Epithelial cell of esophagus (primary cell): ENCODE data around the gene POLR3GL.
A peak's percentile ranks its signal among the peaks of the same experiment; 100 is the strongest.
"Not testable (repeated sequence)": the region's sequence is repeated elsewhere in the genome, so short reads cannot be mapped to it uniquely, and the experiment has no call there.

Experiments used
- DNase-seq: peaks from one replicate; pipeline ENCODE4 v3.0.0; 2010; ENCODE audit warnings: low read depth
- H3K4me3 ChIP-seq: 2 replicates; pipeline ENCODE4 v1.5.1; 2011; ENCODE audit warnings: mild to moderate bottlenecking, low read length, control low read depth
- CTCF ChIP-seq: IDR thresholded peaks from 2 replicates; pipeline ENCODE4 v1.5.1; 2011; ENCODE audit warnings: low read depth, mild to moderate bottlenecking, low read length, control low read depth, inconsistent platforms; ENCODE audit not compliant: insufficient read depth; ENCODE audit errors: missing control alignments

Gene POLR3GL

GRCh38 chr1:145964328-145965118 is at the start of gene POLR3GL, which contains the start of gene ANKRD34A:
Gene POLR3GL (plus strand): TSS chr1:145964690. CDS start chr1:145974866, 10,176 bp downstream.
Gene ANKRD34A (minus strand): TSS chr1:145964575. CDS start chr1:145961759, 2,816 bp downstream.
- DNase-seq = peak; percentile 96
- peak within 1 kb of the TSS; percentile 73 for H3K4me3 ChIP-seq
- no peak for TF ChIP-seq CTCF

- no peak for DNase-seq
- H3K4me3 ChIP-seq = no peak overlapping the region
- no peak for TF ChIP-seq CTCF
Measured at GRCh38 chr1:145916745-145917144, 47.7 kb upstream of the POLR3GL start.

- TF ChIP-seq CTCF = no peak
- H3K4me3 ChIP-seq = peak overlapping the region; percentile 95
- DNase-seq = no peak
Measured at GRCh38 chr1:145917595-145917994, 46.9 kb upstream of the POLR3GL start.

- TF ChIP-seq CTCF = no peak
- DNase-seq = peak; percentile 92
Measured at GRCh38 chr1:145918144-145918991, 46.1 kb upstream of the POLR3GL start, which contains the start of gene PEX11B. Gene PEX11B (minus strand): TSS chr1:145918717. CDS start chr1:145918688, 29 bp downstream.

GRCh38 chr1:145918992-145919939 is 45.2 kb upstream of the POLR3GL start:
- H3K4me3 ChIP-seq = peak overlapping the region; percentile 95
- TF ChIP-seq CTCF = no peak
- peak; percentile 26 for DNase-seq

More at GRCh38 chr1:145918144-145918991, 46.1 kb upstream of the POLR3GL start, which contains the start of gene PEX11B:
- peak within 1 kb of the TSS; percentile 95 for H3K4me3 ChIP-seq

- not testable (repeated sequence) for H3K4me3 ChIP-seq, DNase-seq
Measured at GRCh38 chr1:145920297-145920696, 44.2 kb upstream of the POLR3GL start.
